ENCODE data around the gene E2F1. TPM values are rescaled to one million over a fixed set of nuclear protein-coding genes. Genes with fewer than 3 reads are reported as not detected.

E2F1 gene
- total RNA-seq, 1 experiment from 2014 or later = 60.9 TPM

GRCh38 chr20:33666293-33667244, 19.6 kb downstream of the E2F1 start, which contains the start of gene ACTL10:
Gene ACTL10 (plus strand): TSS chr20:33666943. CDS start chr20:33667498, 555 bp downstream.
- DNase-seq (ENCODE audit: low read depth) = peak; percentile 100
- in situ Hi-C loops (cut with HindIII; ENCODE audit: low pct_unique_long_range_greater_than_20kb, low sequenced_read_pairs) = no loop called here

GRCh38 chr20:33664762-33665144, 21.4 kb downstream of the E2F1 start:
- DNase-seq (ENCODE audit: low read depth) = no peak
- in situ Hi-C loops (cut with HindIII; ENCODE audit: low pct_unique_long_range_greater_than_20kb, low sequenced_read_pairs) = no loop called here

GRCh38 chr20:33664085-33664761, 22.0 kb downstream of the E2F1 start:
- no peak for DNase-seq (ENCODE audit: low read depth)
- in situ Hi-C loops (cut with HindIII; ENCODE audit: low pct_unique_long_range_greater_than_20kb, low sequenced_read_pairs) = no loop called here

GRCh38 chr20:33663161-33664084, 22.8 kb downstream of the E2F1 start:
- DNase-seq (ENCODE audit: low read depth) = peak; percentile 72
- in situ Hi-C loops (cut with HindIII; ENCODE audit: low pct_unique_long_range_greater_than_20kb, low sequenced_read_pairs) = no loop called here

- in situ Hi-C loops (cut with HindIII; ENCODE audit: low pct_unique_long_range_greater_than_20kb, low sequenced_read_pairs) = no loop called here
Measured at GRCh38 chr20:33662172-33662571, 24.0 kb downstream of the E2F1 start, which contains the start of gene C20orf144. Gene C20orf144 (plus strand): TSS chr20:33662327. CDS start chr20:33662346, 19 bp downstream.

GRCh38 chr20:33660685-33661058, 25.5 kb downstream of the E2F1 start:
- no peak for DNase-seq (ENCODE audit: low read depth)
- in situ Hi-C loops (cut with HindIII; ENCODE audit: low pct_unique_long_range_greater_than_20kb, low sequenced_read_pairs) = no loop called here

More at GRCh38 chr20:33662172-33662571, 24.0 kb downstream of the E2F1 start, which contains the start of gene C20orf144:
- no peak for DNase-seq (ENCODE audit: low read depth)

- no peak for DNase-seq (ENCODE audit: low read depth)
- in situ Hi-C loops (cut with HindIII; ENCODE audit: low pct_unique_long_range_greater_than_20kb, low sequenced_read_pairs) = no loop called here
Measured at GRCh38 chr20:33660035-33660684, 26.0 kb downstream of the E2F1 start.

- DNase-seq (ENCODE audit: low read depth) = no peak
- in situ Hi-C loops (cut with HindIII; ENCODE audit: low pct_unique_long_range_greater_than_20kb, low sequenced_read_pairs) = no loop called here
Measured at GRCh38 chr20:33659341-33660034, 26.7 kb downstream of the E2F1 start.

- in situ Hi-C loops (cut with HindIII; ENCODE audit: low pct_unique_long_range_greater_than_20kb, low sequenced_read_pairs) = no loop called here
- DNase-seq (ENCODE audit: low read depth) = no peak
Measured at GRCh38 chr20:33658929-33659328, 27.3 kb downstream of the E2F1 start.

GRCh38 chr20:33658510-33658909, 27.7 kb downstream of the E2F1 start:
- no peak for DNase-seq (ENCODE audit: low read depth)
- in situ Hi-C loops (cut with HindIII; ENCODE audit: low pct_unique_long_range_greater_than_20kb, low sequenced_read_pairs) = no loop called here

- DNase-seq (ENCODE audit: low read depth) = no peak
- in situ Hi-C loops (cut with HindIII; ENCODE audit: low pct_unique_long_range_greater_than_20kb, low sequenced_read_pairs) = no loop called here
Measured at GRCh38 chr20:33657704-33658095, 28.5 kb downstream of the E2F1 start.

GRCh38 chr20:33656783-33657703, 29.1 kb downstream of the E2F1 start:
- in situ Hi-C loops (cut with HindIII; ENCODE audit: low pct_unique_long_range_greater_than_20kb, low sequenced_read_pairs) = no loop called here
- DNase-seq (ENCODE audit: low read depth) = no peak

GRCh38 chr20:33656010-33656782, 30.0 kb downstream of the E2F1 start:
- in situ Hi-C loops (cut with HindIII; ENCODE audit: low pct_unique_long_range_greater_than_20kb, low sequenced_read_pairs) = no loop called here

GRCh38 chr20:33655164-33655563, 31.0 kb downstream of the E2F1 start:
- in situ Hi-C loops (cut with HindIII; ENCODE audit: low pct_unique_long_range_greater_than_20kb, low sequenced_read_pairs) = no loop called here
- DNase-seq (ENCODE audit: low read depth) = no peak

More at GRCh38 chr20:33656010-33656782, 30.0 kb downstream of the E2F1 start:
- no peak for DNase-seq (ENCODE audit: low read depth)

GRCh38 chr20:33654680-33655161, 31.5 kb downstream of the E2F1 start:
- DNase-seq (ENCODE audit: low read depth) = no peak
- in situ Hi-C loops (cut with HindIII; ENCODE audit: low pct_unique_long_range_greater_than_20kb, low sequenced_read_pairs) = no loop called here
